ENCODE measurements around the gene CRYBB3.
"Not testable (repeated sequence)": the region's sequence is repeated elsewhere in the genome, so short reads cannot be mapped to it uniquely, and the experiment has no call there.

Gene CRYBB3

DNA sequence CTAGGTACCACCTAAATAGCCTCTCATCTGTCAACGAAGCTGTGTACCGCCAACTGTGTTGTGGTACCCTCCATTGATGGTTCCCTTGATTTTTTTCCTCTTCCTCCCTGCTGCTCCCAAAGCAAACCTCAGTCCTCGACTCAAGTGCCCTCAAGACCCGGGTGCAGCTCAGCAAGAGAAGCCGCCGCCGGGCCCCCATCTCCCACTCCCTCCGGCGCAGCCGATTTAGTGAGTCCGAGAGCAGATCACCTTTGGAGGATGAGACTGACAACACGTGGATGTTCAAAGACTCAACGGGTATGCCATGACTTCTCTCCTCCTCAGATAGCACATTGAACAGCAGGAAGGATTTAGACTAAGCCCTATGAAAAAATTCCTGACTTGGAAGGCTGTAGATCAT lies 22.4 kb upstream of the CRYBB3 start:
- H3K36me3 ChIP-seq (ENCODE audit: control insufficient read depth, insufficient read depth, low read length), result peaks cover 23% of the 10 kb centered on the region
- H3K9ac ChIP-seq (ENCODE audit: low read length), result no peak overlapping the region
- H3K9me3 ChIP-seq (ENCODE audit: control insufficient read depth, insufficient read depth, low read depth, low read length), result peaks cover 4% of the 10 kb centered on the region; the same call in 1 of the 2 replicates
- no peak overlapping the region for H3K4me3 ChIP-seq (ENCODE audit: low read depth, low read length)
- H3K27ac ChIP-seq (ENCODE audit: low read depth, low read length), result no peak overlapping the region
- no peaks in the 10 kb centered on the region for H3K4me1 ChIP-seq (ENCODE audit: control insufficient read depth, insufficient read depth, low read length)
- no peaks in the 10 kb centered on the region for H3K27me3 ChIP-seq (ENCODE audit: control insufficient read depth, insufficient read depth, low read length)

DNA sequence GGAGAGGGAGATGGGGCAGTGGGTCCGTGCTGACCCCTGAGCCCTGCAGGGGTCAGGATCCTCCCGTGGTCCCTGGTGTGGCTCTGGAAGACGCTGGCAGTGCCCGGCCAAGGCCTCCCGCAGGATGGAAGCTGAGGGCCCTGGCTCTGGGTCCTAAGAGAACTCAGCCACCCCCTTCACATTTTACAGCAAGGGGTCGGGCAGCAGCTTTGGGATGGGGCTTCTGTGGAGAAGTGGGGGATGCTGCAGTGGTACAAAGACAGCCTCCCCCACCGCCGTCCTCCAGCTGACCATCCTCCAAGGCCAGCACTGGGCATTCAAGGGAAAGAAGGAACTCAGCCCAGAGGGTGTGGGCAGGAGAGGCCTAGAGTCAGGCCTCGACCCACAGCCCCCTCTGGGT lies 21.8 kb upstream of the CRYBB3 start:
- Histone ChIP-seq H3K36me3 (ENCODE audit: control insufficient read depth, insufficient read depth, low read length) (peaks cover 25% of the 10 kb centered on the region), H3K4me3 (ENCODE audit: low read depth, low read length) (no peak overlapping the region), H3K9me3 (ENCODE audit: control insufficient read depth, insufficient read depth, low read depth, low read length) (peaks cover 4% of the 10 kb centered on the region; the same call in 1 of the 2 replicates), H3K4me1 (ENCODE audit: control insufficient read depth, insufficient read depth, low read length) (no peaks in the 10 kb centered on the region), H3K27me3 (ENCODE audit: control insufficient read depth, insufficient read depth, low read length) (no peaks in the 10 kb centered on the region), H3K9ac (ENCODE audit: low read length) (no peak overlapping the region), H3K27ac (ENCODE audit: low read depth, low read length) (no peak overlapping the region)

DNA sequence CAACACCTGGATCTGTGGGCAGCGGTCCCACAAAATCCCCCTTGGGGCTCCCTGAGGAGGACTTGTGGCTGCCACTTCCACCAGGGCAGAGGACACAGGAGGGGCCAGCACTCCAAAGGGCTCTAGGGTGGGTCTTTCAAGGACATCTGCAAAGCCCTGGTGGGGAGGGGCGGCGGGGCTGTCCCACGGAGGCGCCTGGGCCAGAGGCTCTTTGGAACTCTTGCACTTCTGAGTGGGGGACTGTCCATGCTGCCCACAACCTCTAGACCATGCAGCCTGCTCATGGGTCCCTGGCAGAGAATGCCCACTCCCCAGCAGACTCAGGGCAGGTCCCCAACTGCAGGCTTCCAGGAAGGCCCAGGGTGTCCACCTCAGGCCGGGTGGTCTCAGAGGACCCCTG lies 21.3 kb upstream of the CRYBB3 start:
- not testable (repeated sequence) for H3K4me1 ChIP-seq (ENCODE audit: control insufficient read depth, insufficient read depth, low read length); H3K9me3 ChIP-seq (ENCODE audit: control insufficient read depth, insufficient read depth, low read depth, low read length); H3K9ac ChIP-seq (ENCODE audit: low read length); H3K27me3 ChIP-seq (ENCODE audit: control insufficient read depth, insufficient read depth, low read length); H3K4me3 ChIP-seq (ENCODE audit: low read depth, low read length); H3K27ac ChIP-seq (ENCODE audit: low read depth, low read length)
- H3K36me3 ChIP-seq (ENCODE audit: control insufficient read depth, insufficient read depth, low read length), result peaks cover 24% of the 10 kb centered on the region

DNA sequence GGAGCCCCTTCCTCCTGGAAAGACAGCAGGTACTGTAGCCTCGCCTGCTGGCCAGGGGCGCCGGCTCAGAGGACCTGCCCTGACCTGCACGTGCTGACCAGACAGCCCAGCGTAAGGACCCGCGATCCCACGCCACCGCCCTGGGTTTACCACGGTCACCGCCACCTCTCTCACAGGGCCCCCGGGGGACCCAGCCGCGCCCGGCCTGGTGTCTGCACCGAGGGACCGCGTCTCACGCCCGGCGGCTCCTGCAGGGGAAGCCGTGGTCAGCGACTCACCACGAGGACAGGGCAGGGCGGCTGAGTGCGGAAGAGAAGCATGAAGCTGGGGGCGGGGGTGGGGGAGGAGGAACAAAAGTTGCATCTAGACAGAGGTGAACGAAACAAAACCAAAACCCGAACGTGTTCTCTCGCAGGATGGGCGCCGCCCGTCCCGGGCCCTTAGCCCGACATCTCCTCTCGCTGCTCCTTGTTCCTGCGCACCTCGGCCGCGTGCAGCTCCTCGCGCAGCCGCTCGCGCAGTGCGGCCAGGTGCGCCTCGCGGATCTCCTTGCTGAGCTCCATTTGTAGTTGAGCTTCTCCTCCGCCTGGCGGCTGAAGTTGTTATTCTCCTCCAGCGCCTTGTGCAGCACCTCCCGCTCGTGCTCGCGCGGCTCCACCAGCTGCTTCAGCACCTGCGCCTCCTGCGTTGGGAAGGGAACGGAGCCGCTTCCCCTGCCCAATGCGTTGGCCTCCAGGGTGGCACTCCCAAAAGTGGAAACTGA lies 20.6 kb upstream of the CRYBB3 start:
- H3K4me3 ChIP-seq (ENCODE audit: low read depth, low read length); H3K27ac ChIP-seq (ENCODE audit: low read depth, low read length); H3K27me3 ChIP-seq (ENCODE audit: control insufficient read depth, insufficient read depth, low read length); H3K4me1 ChIP-seq (ENCODE audit: control insufficient read depth, insufficient read depth, low read length); H3K9me3 ChIP-seq (ENCODE audit: control insufficient read depth, insufficient read depth, low read depth, low read length); H3K9ac ChIP-seq (ENCODE audit: low read length): not testable (repeated sequence)
- peaks cover 24% of the 10 kb centered on the region for H3K36me3 ChIP-seq (ENCODE audit: control insufficient read depth, insufficient read depth, low read length)

DNA sequence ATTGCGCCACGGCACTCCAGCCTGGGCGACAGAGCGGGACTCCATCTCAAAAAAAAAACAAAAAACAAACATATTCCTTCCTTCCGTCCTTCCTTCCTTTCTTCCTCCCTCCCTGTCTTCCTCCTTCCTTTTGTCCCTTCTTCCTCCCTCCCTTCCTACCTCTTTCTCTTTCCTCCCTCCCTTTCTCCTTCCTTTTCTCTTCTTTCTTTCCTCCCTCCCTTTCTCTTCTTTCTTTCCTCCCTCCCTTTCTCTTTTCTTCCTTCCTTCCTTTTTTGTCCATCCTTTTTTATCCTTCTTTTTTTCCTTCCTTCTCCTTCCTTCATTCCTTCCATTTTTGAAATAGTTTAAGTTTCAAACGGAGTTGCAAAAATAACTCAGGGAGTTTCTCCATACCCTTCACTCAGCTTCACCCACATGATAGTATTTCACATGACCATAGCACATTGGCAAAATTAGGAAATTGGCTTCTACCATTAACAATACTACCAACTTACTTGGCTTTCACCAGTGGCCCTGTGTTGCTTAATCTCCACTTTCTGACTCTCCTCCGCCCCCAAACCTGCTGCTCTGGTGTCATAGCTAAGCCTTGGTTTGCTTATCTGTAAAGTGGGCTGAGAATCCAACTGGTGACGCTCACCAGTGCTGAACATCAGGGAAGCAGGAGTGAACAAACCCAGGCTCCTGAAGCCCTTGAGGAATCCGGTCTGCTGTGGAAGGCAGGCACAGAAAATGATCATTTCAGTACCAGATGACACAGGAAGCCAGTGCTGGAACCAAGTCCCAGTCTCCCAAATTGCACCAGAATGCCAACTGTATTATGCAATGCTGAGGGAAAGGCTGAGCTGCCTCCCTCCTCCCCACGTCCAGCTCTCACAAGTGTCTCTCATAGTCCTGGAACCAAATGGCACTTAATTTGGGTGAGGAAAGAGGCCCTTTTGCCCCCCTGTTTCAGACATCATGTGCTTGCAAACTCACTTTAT lies 17.2 kb upstream of the CRYBB3 start:
- no peaks in the 10 kb centered on the region for H3K4me1 ChIP-seq (ENCODE audit: control insufficient read depth, insufficient read depth, low read length)
- no peaks in the 10 kb centered on the region for H3K27me3 ChIP-seq (ENCODE audit: control insufficient read depth, insufficient read depth, low read length)
- H3K9ac ChIP-seq (ENCODE audit: low read length), result no peak overlapping the region
- H3K4me3 ChIP-seq (ENCODE audit: low read depth, low read length), result no peak overlapping the region
- no peak overlapping the region for H3K27ac ChIP-seq (ENCODE audit: low read depth, low read length)
- H3K9me3 ChIP-seq (ENCODE audit: control insufficient read depth, insufficient read depth, low read depth, low read length), result peaks cover 4% of the 10 kb centered on the region; the same call in 1 of the 2 replicates
- peaks cover 32% of the 10 kb centered on the region for H3K36me3 ChIP-seq (ENCODE audit: control insufficient read depth, insufficient read depth, low read length)

DNA sequence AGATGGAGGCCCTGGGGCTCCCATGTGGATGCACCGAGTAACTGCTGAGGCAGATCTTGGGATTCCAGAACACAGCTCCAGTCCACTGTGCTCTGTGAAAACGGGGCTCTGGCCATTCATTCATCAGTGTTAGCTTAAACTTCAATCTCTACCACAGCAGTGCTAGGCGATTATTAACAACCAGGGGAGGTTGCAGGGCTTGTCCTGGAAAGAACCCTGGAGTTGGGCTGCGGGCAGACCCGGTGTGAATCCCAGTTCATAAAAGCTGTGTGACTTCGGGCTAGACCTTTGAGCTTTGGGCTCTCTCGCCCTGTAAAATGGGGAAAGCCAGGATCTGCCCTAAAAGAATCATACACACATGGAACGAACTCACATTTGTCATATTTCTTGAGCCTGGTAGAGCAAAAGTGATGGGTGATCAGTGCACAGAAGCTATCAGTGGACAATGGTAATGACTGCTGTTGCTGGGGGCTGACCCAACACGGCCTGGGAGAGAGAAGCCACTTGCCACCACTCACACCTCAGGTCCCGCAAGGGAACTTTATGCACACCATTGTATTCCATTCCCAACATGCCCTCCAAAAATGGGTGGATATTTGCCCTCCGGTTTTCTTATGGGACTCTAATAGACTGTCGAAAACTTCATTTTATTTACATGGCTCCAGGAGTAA lies 15.6 kb upstream of the CRYBB3 start:
- Histone ChIP-seq H3K9ac (ENCODE audit: low read length) (no peak overlapping the region), H3K27ac (ENCODE audit: low read depth, low read length) (no peak overlapping the region)

DNA sequence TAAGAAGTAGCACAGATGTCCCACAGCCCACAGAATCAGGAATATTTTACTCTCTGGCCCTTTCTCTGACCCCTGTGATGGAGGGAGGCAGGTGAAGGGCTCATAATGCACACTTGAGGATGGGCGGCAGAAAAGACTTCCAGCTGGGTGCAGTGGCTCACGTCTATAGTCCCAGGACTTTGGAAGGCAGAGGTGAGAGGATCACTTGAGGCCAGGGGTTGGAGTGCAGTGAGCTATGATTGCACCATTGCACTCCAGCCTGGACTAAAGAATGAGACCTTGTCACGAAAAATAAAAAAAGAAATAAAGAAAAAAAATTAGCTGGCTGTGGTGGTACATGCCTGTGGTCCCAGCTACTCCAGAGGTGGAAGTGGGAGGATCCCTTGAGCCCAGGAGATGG lies 13.5 kb upstream of the CRYBB3 start:
- Histone ChIP-seq H3K4me3 (ENCODE audit: low read depth, low read length) (no peak overlapping the region), H3K27me3 (ENCODE audit: control insufficient read depth, insufficient read depth, low read length) (no peaks in the 10 kb centered on the region), H3K27ac (ENCODE audit: low read depth, low read length) (no peak overlapping the region), H3K36me3 (ENCODE audit: control insufficient read depth, insufficient read depth, low read length) (peaks cover 26% of the 10 kb centered on the region), H3K4me1 (ENCODE audit: control insufficient read depth, insufficient read depth, low read length) (no peaks in the 10 kb centered on the region), H3K9me3 (ENCODE audit: control insufficient read depth, insufficient read depth, low read depth, low read length) (no peaks in the 10 kb centered on the region), H3K9ac (ENCODE audit: low read length) (no peak overlapping the region)

More for the DNA sequence above, 15.6 kb upstream of the CRYBB3 start:
- Histone ChIP-seq H3K4me1 (ENCODE audit: control insufficient read depth, insufficient read depth, low read length) (no peaks in the 10 kb centered on the region), H3K27me3 (ENCODE audit: control insufficient read depth, insufficient read depth, low read length) (no peaks in the 10 kb centered on the region), H3K9me3 (ENCODE audit: control insufficient read depth, insufficient read depth, low read depth, low read length) (peaks cover 4% of the 10 kb centered on the region; the same call in 1 of the 2 replicates), H3K36me3 (ENCODE audit: control insufficient read depth, insufficient read depth, low read length) (peaks cover 32% of the 10 kb centered on the region), H3K4me3 (ENCODE audit: low read depth, low read length) (no peak overlapping the region)

DNA sequence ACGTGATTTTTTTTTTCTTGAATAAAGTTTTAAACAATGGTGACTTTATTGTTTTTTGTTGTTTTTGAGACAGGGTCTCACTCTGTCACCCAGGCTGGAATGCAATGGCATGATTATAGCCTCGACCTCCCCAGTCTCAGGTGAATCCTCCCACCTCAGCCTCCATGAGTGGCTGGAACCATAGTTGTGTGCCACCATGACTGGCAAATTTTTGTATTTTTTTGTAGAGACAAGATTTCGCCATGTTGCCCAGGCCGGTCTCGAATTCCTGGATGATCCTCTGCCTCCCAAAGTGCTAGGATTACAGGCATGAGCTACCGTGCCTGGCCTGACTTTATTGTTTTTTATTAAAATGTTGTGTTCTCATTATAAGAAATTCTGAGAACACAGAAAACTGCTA lies 12.2 kb upstream of the CRYBB3 start:
- Histone ChIP-seq H3K4me1 (ENCODE audit: control insufficient read depth, insufficient read depth, low read length) (no peaks in the 10 kb centered on the region), H3K27me3 (ENCODE audit: control insufficient read depth, insufficient read depth, low read length) (no peaks in the 10 kb centered on the region), H3K9ac (ENCODE audit: low read length) (no peak overlapping the region), H3K27ac (ENCODE audit: low read depth, low read length) (no peak overlapping the region), H3K4me3 (ENCODE audit: low read depth, low read length) (no peak overlapping the region), H3K9me3 (ENCODE audit: control insufficient read depth, insufficient read depth, low read depth, low read length) (no peaks in the 10 kb centered on the region), H3K36me3 (ENCODE audit: control insufficient read depth, insufficient read depth, low read length) (peaks cover 30% of the 10 kb centered on the region)

DNA sequence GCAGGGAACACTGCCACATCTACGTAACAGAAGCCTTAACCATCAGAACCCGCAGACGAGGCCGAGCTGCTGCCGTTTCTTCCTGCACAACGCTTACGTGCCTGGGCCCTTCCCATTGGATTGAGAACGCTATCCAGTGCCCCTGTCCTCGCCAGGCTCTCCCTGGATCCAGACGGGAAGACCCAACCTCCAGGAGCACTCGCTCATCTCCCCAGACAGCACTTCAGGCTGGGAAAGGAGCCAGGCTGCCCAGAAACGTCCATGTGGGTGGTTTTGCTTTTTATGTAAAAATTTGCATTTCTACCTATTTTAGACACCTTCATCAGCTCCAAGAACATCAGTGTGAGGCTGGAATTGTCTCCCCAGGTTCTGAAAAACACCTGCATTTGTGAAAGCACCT lies 7.3 kb upstream of the CRYBB3 start:
- no peaks in the 10 kb centered on the region for H3K27me3 ChIP-seq (ENCODE audit: control insufficient read depth, insufficient read depth, low read length)
- H3K27ac ChIP-seq (ENCODE audit: low read depth, low read length), result no peak overlapping the region
- H3K36me3 ChIP-seq (ENCODE audit: control insufficient read depth, insufficient read depth, low read length), result peaks cover 17% of the 10 kb centered on the region
- H3K9ac ChIP-seq (ENCODE audit: low read length), result no peak overlapping the region
- no peak overlapping the region for H3K4me3 ChIP-seq (ENCODE audit: low read depth, low read length)
- no peaks in the 10 kb centered on the region for H3K4me1 ChIP-seq (ENCODE audit: control insufficient read depth, insufficient read depth, low read length)
- no peaks in the 10 kb centered on the region for H3K9me3 ChIP-seq (ENCODE audit: control insufficient read depth, insufficient read depth, low read depth, low read length)

DNA sequence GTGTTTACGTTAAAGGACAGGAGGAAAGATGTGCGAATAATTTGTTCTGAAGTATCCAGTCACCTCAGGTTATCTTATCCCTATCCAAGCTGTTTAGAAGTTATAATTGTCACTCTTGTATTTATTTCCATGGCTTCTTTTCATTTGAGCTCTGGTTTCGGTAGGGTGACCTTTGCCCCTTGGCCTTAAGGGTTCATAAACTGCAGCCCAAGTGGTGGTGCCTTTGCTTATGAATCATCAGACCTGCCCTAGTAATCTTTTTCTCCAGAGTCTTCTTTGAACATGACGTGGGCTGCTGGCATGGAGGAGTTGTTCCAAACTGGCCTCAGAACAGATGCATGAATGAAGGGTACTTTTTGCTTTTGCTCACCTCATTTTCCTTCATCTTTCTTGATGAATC lies 6.5 kb upstream of the CRYBB3 start:
- Histone ChIP-seq H3K27me3 (ENCODE audit: control insufficient read depth, insufficient read depth, low read length) (no peaks in the 10 kb centered on the region), H3K9me3 (ENCODE audit: control insufficient read depth, insufficient read depth, low read depth, low read length) (no peaks in the 10 kb centered on the region), H3K36me3 (ENCODE audit: control insufficient read depth, insufficient read depth, low read length) (peaks cover 17% of the 10 kb centered on the region), H3K4me3 (ENCODE audit: low read depth, low read length) (no peak overlapping the region), H3K9ac (ENCODE audit: low read length) (no peak overlapping the region), H3K4me1 (ENCODE audit: control insufficient read depth, insufficient read depth, low read length) (no peaks in the 10 kb centered on the region), H3K27ac (ENCODE audit: low read depth, low read length) (no peak overlapping the region)
